Stomach smooth muscle (tissue), 2 donors: ENCODE data around the gene GEMIN2.
"Not testable (repeated sequence)": the region's sequence is repeated elsewhere in the genome, so short reads cannot be mapped to it uniquely, and the experiment has no call there.

Experiments used
- H3K27ac ChIP-seq: one replicate; pipeline ENCODE4 v1.7.0; 2013; ENCODE audit warnings: mild to moderate bottlenecking, low read length, inconsistent platforms
- H3K27me3 ChIP-seq, 2 donors: one replicate each; pipeline ENCODE4 v1.7.0; 2013; ENCODE audit warnings: low read length in 2 of 2; ENCODE audit not compliant: insufficient read depth in 2 of 2, control insufficient read depth in 1 of 2
- H3K36me3 ChIP-seq, 2 donors: one replicate each; pipeline ENCODE4 v1.7.0; 2013; ENCODE audit warnings: low read length in 2 of 2; ENCODE audit not compliant: control insufficient read depth in 2 of 2, insufficient read depth in 2 of 2
- H3K4me1 ChIP-seq: one replicate; pipeline ENCODE4 v1.7.0; 2013; ENCODE audit warnings: low read length; ENCODE audit not compliant: control insufficient read depth, insufficient read depth
- H3K4me3 ChIP-seq, 2 donors: one replicate each; pipeline ENCODE4 v1.7.0; 2013; ENCODE audit warnings: low read length in 2 of 2
- H3K9ac ChIP-seq, 2 donors: one replicate each; pipeline ENCODE4 v1.7.0; 2013; ENCODE audit warnings: low read length in 2 of 2, mild to moderate bottlenecking in 1 of 2
- H3K9me3 ChIP-seq, 2 donors: one replicate each; pipeline ENCODE4 v1.7.0; 2013; ENCODE audit warnings: low read length in 2 of 2; ENCODE audit not compliant: control insufficient read depth in 2 of 2
- donor health status: healthy.
- donor health status: Pancreatic carcinoma.

Gene GEMIN2

DNA sequence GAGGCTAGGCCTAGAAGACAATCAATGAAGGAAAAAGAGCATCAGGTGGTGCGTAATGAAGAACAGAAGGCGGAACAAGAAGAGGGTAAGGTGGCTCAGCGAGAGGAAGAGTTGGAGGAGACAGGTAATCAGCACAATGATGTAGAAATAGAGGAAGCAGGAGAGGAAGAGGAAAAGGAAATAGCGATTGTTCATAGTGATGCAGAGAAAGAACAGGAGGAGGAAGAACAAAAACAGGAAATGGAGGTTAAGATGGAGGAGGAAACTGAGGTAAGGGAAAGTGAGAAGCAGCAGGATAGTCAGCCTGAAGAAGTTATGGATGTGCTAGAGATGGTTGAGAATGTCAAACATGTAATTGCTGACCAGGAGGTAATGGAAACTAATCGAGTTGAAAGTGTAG lies 66.4 kb downstream of the GEMIN2 start:
- no peak overlapping the region for H3K4me3 ChIP-seq
- no peak overlapping the region for H3K27ac ChIP-seq
- peaks cover 5% of the 10 kb centered on the region for H3K4me1 ChIP-seq
- H3K9ac ChIP-seq, result no peak overlapping the region
- H3K27me3 ChIP-seq, result no peaks in the 10 kb centered on the region
- no peaks in the 10 kb centered on the region for H3K9me3 ChIP-seq
- peaks cover 30 to 58% of the 10 kb centered on the region in 2 donors for H3K36me3 ChIP-seq

DNA sequence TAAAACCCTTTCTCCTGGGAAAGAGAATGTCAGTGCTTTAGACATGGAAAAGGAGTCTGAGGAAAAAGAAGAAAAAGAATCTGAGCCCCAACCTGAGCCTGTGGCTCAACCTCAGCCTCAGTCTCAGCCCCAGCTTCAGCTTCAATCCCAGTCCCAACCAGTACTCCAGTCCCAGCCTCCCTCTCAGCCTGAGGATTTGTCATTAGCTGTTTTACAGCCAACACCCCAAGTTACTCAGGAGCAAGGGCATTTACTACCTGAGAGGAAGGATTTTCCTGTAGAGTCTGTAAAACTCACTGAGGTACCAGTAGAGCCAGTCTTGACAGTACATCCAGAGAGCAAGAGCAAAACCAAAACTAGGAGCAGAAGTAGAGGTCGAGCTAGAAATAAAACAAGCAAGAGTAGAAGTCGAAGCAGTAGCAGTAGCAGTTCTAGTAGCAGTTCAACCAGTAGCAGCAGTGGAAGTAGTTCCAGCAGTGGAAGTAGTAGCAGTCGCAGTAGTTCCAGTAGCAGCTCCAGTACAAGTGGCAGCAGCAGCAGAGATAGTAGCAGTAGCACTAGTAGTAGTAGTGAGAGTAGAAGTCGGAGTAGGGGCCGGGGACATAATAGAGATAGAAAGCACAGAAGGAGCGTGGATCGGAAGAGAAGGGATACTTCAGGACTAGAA lies 67.0 kb downstream of the GEMIN2 start:
- Histone ChIP-seq H3K4me3 (no peak overlapping the region), H3K27me3 (no peaks in the 10 kb centered on the region), H3K9me3 (no peaks in the 10 kb centered on the region), H3K9ac (no peak overlapping the region), H3K4me1 (no peaks in the 10 kb centered on the region), H3K27ac (no peak overlapping the region), H3K36me3 (peaks cover 30 to 58% of the 10 kb centered on the region in 2 donors)

DNA sequence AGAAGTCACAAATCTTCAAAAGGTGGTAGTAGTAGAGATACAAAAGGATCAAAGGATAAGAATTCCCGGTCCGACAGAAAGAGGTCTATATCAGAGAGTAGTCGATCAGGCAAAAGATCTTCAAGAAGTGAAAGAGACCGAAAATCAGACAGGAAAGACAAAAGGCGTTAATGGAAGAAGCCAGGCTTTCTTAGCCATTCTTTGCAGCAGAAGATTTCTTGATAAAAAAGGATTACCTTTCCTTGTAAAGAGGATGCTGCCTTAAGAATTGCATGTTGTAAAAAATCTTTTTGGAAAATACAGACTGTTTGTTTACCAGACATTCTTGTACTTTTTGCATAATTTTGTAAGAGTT lies 67.5 kb downstream of the GEMIN2 start:
- H3K9me3 ChIP-seq, result no peaks in the 10 kb centered on the region
- H3K4me1 ChIP-seq, result no peaks in the 10 kb centered on the region
- no peaks in the 10 kb centered on the region for H3K27me3 ChIP-seq
- no peak overlapping the region for H3K27ac ChIP-seq
- H3K36me3 ChIP-seq, result peaks cover 30 to 56% of the 10 kb centered on the region in 2 donors
- H3K4me3 ChIP-seq, result no peak overlapping the region
- H3K9ac ChIP-seq, result no peak overlapping the region

DNA sequence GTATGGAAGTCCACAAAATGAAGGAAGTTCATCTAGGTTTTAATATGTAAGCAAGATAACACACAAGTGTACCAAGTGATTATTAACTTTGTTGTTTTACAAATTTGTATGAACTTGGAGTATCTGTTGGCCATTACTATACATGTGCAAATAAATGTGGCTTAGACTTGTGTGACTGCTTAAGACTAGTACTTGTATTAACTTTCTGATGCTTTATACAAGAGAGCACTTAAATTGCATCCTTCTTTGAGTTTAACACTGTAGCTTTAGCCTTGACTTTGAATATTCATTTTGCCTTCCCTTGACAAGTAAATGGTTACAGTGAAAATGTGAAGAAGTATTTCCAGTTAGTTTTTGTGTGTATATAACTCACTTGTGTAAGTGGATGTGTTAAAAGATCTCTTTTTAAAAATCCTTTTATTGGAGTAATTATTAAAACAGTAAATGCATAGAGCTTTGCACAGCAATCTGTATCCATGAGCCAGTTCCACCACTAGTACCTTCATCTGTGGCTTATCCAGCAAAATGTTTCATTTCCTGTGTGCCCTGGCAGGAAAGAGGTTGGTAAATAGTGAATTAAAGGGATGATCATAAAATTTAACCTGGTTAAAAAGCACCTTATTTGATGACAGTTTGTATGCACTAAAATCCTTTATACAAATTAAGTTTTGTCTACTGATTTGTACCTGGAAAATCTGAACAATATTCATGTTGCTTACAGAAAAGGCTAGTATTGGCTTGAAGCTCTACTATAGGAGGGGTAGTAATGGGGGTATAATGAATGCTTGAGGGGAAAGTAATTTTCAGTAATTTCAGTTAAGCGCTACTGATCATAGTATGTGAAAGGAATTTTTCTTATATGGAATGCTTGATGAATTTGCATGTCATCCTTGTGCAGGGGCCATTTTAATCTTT lies 68.9 kb downstream of the GEMIN2 start:
- Histone ChIP-seq H3K4me3 (no peak overlapping the region), H3K9ac (no peak overlapping the region), H3K4me1 (no peaks in the 10 kb centered on the region), H3K27ac (no peak overlapping the region), H3K27me3 (no peaks in the 10 kb centered on the region), H3K9me3 (no peaks in the 10 kb centered on the region), H3K36me3 (peaks cover 26 to 46% of the 10 kb centered on the region in 2 donors)

DNA sequence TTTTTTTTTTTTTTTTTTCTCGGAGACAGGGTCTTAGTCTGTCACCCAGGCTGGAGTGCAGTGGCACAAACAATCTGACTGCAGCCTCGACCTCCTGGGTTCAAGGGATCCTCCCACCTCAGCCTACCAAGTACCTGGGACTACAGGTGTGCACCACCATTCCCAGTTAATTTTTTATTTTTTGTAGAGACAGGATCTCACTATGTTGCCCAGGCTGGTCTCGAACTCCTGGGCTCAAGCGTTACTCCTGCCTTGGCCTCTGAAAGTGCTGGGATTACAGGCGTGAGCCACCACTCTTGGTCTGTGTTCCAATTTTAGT lies 69.5 kb downstream of the GEMIN2 start:
- not testable (repeated sequence) for H3K4me3 ChIP-seq, H3K9ac ChIP-seq, H3K9me3 ChIP-seq, H3K27me3 ChIP-seq, H3K27ac ChIP-seq, H3K4me1 ChIP-seq
- H3K36me3 ChIP-seq, result peaks cover 26 to 42% of the 10 kb centered on the region in 2 donors

DNA sequence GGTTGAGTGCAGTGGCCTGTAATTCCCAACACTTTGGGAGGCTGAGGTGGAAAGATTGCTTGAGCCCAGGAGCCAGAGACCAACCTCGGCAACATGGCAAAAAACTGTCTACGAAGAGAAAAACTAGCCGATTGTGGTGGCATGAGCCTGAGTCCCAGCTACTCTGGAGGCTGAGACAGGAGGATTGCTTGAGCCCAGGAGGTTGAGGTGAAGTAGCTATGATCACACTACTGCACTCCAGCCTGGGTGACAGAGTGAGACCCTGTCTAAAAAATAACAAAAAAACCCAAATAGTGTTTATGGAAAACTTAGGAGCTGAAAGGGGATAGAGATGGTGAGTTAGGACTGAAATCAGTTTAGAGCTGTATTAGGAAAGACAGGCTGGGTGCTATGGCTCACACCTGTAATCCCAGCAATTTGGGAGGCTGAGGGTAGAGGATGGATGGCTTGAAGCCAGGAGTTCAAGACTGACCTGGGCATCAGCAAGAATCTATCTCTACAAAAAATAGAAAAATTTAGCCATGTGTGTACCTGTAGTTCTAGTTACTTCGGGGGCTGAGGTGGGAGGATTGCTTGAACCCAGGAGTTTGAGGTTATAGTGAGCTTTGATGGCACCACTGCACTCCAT lies 70.6 kb downstream of the GEMIN2 start:
- H3K27ac ChIP-seq, result no peak overlapping the region
- H3K27me3 ChIP-seq, result no peaks in the 10 kb centered on the region
- H3K4me1 ChIP-seq, result no peaks in the 10 kb centered on the region
- no peak overlapping the region for H3K9ac ChIP-seq
- no peaks in the 10 kb centered on the region for H3K9me3 ChIP-seq
- peaks cover 22 to 34% of the 10 kb centered on the region in 2 donors for H3K36me3 ChIP-seq
- no peak overlapping the region for H3K4me3 ChIP-seq

DNA sequence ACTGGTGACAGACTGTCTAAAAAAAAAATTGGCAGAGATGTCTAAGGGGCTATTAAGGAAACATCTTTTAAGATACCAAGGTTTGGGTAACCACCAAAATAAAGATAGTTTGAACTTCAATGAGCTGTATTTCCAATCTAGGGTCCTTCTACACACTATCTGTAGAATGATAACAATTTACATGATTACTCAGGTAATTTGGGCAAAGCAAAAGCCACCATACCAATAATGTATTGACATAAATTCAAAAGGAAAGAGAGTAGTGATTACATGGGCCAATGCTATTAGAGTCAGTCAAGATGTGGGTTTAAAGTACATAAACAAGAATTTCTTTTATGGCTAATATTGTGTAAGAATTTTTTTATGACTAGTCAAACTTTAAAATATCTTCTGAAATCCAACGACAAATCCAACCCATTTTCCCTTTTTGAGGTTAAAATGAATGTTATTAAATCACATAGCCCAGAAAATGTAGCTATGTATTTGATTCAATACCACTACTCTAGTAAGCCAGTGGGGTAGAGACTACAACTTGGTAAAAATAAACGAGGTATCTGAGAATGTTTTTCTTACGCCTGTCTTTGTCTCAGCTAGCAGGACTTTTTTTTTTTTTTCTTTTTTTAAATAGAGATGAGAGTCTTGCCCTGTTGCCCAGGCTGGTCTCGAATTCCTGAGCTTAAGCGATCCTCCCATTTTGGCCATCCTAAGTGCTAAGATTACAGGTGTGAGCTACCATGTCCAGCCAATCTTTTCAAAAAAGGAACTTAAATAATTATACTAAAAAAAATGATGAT lies 71.3 kb downstream of the GEMIN2 start:
- H3K4me1 ChIP-seq, result no peaks in the 10 kb centered on the region
- no peak overlapping the region for H3K9ac ChIP-seq
- H3K9me3 ChIP-seq, result no peaks in the 10 kb centered on the region
- no peak overlapping the region for H3K4me3 ChIP-seq
- no peak overlapping the region for H3K27ac ChIP-seq
- peaks cover 17 to 30% of the 10 kb centered on the region in 2 donors for H3K36me3 ChIP-seq
- no peaks in the 10 kb centered on the region for H3K27me3 ChIP-seq
